Measurements from ENCODE around the gene FOLR3.
"Not testable (repeated sequence)": the region's sequence is repeated elsewhere in the genome, so short reads cannot be mapped to it uniquely, and the experiment has no call there.

FOLR3 gene

DNA sequence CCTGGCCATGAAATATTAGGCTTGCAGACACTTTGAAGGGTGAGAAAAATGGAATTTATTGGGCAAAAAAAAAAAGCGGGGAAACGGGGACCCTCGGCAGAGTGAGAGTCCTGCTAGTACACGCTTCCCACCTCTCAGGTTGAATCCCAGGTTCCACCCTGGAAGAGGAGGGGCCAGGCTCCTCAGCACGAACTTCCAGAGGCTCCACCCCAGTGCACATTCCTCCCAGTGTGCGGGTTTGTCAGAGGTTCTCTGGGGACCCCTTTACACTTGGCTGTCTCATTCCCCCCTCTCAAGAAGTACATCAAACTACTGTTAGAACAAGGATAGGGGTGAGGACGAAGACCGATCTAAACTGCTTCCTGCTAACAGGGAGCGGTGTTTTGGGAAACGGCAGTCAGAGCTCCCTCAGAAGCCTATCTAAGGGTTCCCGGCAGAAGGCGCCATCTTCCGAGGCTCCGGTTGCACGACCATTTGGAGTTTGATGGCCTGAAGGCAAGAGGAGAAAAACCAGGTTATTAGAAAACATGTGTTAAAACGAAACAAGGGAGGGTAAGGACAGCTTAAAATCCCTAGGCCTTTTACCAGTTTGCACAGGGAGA is 27.5 kb downstream of the FOLR3 start:
- no peak for DNase-seq (ENCODE audit: low read depth)

DNA sequence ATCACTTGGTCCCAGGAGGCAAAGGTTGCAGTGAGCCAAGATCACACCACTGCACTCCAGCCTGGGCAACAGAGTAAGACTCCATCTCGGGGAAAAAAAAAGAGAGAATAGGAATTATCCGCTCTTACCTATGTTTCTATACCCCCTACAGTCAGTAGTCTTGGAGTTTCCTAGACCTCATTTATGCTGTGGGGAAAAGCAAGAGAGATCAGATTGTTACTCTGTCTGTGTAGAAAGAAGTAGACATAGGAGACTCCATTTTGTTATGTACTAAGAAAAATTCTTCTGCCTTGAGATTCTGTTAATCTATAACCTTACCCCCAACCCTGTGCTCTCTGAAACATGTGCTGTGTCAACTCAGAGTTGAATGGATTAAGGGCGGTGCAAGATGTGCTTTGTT is 28.7 kb downstream of the FOLR3 start:
- not testable (repeated sequence) for DNase-seq (ENCODE audit: low read depth)

- DNase-seq (ENCODE audit: low read depth) = not testable (repeated sequence)
These were observed 33.6 kb downstream of the FOLR3 start for GRCh38 chr11:72169046-72169555.

DNA sequence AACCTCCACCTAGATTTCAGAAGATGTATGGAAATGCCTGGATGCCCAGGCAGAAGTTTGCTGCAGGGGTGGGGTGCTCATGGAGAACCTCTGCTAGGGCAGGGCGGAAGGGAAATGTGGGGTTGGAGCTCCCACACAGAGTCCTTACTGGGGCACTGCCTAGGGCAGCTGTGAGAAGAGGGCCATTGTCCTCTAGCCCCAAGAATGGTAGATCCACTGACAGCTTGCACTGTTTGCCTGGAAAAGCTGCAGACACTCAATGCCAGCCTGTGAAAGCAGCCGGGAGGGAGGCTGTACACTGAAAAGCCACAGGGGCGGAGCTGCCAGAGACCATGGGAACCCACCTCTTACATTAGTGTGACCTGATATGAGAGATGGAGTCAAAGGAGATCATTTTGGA is 34.2 kb downstream of the FOLR3 start:
- DNase-seq (ENCODE audit: low read depth) = not testable (repeated sequence)

DNA sequence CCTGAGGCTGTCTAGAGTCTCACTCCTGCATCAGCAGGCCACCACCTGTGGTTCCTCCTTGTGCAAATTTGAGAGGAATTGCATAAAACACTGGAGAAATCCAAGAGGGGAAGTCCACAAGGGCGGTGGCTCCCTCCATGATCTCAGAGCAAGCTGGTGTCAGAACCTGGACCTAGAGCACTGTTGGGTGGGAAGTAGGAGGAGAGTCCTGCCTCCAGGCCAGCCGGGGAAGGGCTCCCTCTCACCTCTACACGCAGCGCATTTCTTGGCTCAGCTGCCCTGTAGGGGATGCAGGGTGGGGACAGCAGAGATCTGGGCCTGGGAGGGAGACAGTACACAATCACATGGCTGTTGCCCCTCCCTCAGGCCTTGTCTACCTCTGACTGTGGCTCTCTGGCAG is 36.5 kb downstream of the FOLR3 start:
- not testable (repeated sequence) for DNase-seq (ENCODE audit: low read depth)

- no peak for DNase-seq (ENCODE audit: low read depth)
These were observed 37.8 kb downstream of the FOLR3 start for GRCh38 chr11:72173291-72173690.

GRCh38 chr11:72174302-72175070 is 39.0 kb downstream of the FOLR3 start:
- DNase-seq (ENCODE audit: low read depth) = no peak

DNA sequence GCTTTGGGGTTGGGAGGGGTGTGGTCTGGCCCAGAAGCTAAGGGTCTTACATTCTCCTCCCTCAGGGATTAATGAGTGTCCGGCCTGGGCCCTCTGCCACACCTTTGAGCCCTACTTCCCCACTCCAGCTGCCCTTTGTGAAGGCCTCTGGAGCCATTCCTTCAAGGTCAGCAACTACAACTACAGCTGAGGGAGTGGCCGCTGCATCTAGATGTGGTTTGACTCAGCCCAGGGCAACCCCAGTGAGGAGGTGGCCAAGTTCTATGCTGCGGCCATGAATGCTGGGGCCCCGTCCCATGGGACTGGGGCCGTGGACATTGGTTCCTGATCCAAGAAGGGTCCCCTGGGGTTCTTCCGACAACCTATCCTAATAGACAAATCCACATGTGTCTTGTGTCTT is 42.1 kb downstream of the FOLR3 start:
- no peak for DNase-seq (ENCODE audit: low read depth)

GRCh38 chr11:72179049-72179803 is 43.7 kb downstream of the FOLR3 start:
- DNase-seq (ENCODE audit: low read depth) = no peak

- no peak for DNase-seq (ENCODE audit: low read depth)
These were observed 44.4 kb downstream of the FOLR3 start for GRCh38 chr11:72179804-72180396.

GRCh38 chr11:72180892-72181552 is 45.5 kb downstream of the FOLR3 start:
- not testable (repeated sequence) for DNase-seq (ENCODE audit: low read depth)

DNA sequence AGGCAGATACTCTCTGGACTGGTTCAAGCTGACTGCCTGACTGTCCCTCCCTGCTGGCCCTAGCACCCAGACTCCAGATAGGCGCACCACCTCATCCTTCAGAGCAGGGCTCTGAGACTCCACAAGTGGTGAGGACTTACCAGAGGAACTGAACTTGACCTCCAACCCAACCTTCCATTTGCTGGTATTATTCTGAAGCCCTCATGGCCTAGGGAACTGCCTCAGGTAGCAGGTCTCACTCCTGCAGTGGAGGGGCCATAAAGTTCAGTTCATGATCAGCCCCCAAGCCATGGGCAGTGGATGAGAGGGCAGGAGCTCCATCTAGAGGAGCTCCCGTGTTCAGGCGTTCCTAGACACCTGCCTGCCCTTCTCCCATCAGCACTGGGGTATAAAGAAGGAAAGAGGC is 46.0 kb downstream of the FOLR3 start:
- DNase-seq (ENCODE audit: low read depth) = not testable (repeated sequence)

DNA sequence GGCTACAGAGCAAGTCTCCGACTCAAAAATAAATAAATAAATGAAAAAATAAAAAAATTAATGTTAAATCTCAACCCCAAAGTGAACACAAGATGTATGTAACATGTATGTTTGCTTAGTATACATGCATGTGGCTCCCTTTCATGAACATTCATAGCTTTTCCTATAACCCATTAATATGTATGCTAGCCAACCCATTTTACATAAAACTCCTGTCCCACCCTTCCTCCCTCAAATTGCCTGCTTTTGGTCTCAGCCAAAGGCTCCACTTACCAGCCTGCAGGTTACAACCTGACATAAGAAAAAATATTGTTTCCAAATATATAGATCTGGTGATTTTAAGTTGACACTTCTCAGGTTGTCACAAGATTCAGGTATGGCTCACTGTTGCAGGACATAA is 52.7 kb downstream of the FOLR3 start:
- DNase-seq (ENCODE audit: low read depth) = no peak

All from stimulated activated CD8-positive, alpha-beta memory T cell treated with anti-CD3 and anti-CD28 coated beads, Interleukin-15, amount 100 ng/mL, for 1 hour (primary cell).